ENCODE measurements around the gene TBCB.

TBCB gene

GRCh38 chr19:36114721-36115452 is 381 bp upstream of the TBCB start, which contains the start of gene POLR2I:
Gene POLR2I, minus strand, starts transcription at chr19:36114875. Its CDS starts 19 bp downstream, at chr19:36114856.
- peak within 1 kb of the TSS; percentile 83 for H3K9ac ChIP-seq (ENCODE audit: low read length)
- no peaks in the 10 kb centered on the region for H3K9me2 ChIP-seq (replicated peaks; ENCODE audit: insufficient read depth, low read length)
- peak within 1 kb of the TSS; percentile 86 for H2AFZ ChIP-seq (ENCODE audit: low read length)
- peak within 1 kb of the TSS; percentile 93 for H3K4me2 ChIP-seq (ENCODE audit: low read depth, low read length)
- peak; percentile 98 for DNase-seq
- no peaks in the 10 kb centered on the region for H3K27me3 ChIP-seq (replicated peaks; ENCODE audit: insufficient read depth, low read length)
- no peaks in the 10 kb centered on the region for H3F3A ChIP-seq (ENCODE audit: insufficient read depth, low read length)
- peak within 1 kb of the TSS; percentile 83 for H3K27ac ChIP-seq (ENCODE audit: low read length)
- H4K20me1 ChIP-seq (ENCODE audit: insufficient read depth, low read length), result no peaks in the 10 kb centered on the region
- no peaks in the 10 kb centered on the region for H3K9me3 ChIP-seq (replicated peaks; ENCODE audit: insufficient read depth, low read length)
- H3K4me1 ChIP-seq (ENCODE audit: low read length), result peaks cover 10% of the 10 kb centered on the region; the same call in 1 of the 2 replicates
- no peaks in the 10 kb centered on the region for H3K36me3 ChIP-seq (replicated peaks; ENCODE audit: insufficient read depth, low read length)
- H3K4me3 ChIP-seq (ENCODE audit: low read length), result peak within 1 kb of the TSS; percentile 94
- peaks cover 23% of the 10 kb centered on the region for H3K79me2 ChIP-seq (ENCODE audit: low read length)
- no peak for TF ChIP-seq EZH2 (optimal IDR thresholded peaks at IDR 0.05; ENCODE audit: low read depth, low read length)
- no peak for TF ChIP-seq EZH2phosphoT487 (IDR thresholded peaks at IDR 0.05; ENCODE audit: low read length)
- TF ChIP-seq, protein P1, sequence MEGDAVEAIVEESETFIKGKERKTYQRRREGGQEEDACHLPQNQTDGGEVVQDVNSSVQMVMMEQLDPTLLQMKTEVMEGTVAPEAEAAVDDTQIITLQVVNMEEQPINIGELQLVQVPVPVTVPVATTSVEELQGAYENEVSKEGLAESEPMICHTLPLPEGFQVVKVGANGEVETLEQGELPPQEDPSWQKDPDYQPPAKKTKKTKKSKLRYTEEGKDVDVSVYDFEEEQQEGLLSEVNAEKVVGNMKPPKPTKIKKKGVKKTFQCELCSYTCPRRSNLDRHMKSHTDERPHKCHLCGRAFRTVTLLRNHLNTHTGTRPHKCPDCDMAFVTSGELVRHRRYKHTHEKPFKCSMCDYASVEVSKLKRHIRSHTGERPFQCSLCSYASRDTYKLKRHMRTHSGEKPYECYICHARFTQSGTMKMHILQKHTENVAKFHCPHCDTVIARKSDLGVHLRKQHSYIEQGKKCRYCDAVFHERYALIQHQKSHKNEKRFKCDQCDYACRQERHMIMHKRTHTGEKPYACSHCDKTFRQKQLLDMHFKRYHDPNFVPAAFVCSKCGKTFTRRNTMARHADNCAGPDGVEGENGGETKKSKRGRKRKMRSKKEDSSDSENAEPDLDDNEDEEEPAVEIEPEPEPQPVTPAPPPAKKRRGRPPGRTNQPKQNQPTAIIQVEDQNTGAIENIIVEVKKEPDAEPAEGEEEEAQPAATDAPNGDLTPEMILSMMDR (IDR thresholded peaks at IDR 0.05; ENCODE audit: low read length), result no peak

GRCh38 chr19:36116344-36116637 is 1.0 kb downstream of the TBCB start:
- Histone ChIP-seq H3F3A (ENCODE audit: insufficient read depth, low read length) (no peaks in the 10 kb centered on the region), H3K4me3 (ENCODE audit: low read length) (peak overlapping the region; percentile 94), H2AFZ (ENCODE audit: low read length) (no peak overlapping the region), H3K79me2 (ENCODE audit: low read length) (peaks cover 23% of the 10 kb centered on the region), H4K20me1 (ENCODE audit: insufficient read depth, low read length) (no peaks in the 10 kb centered on the region), H3K36me3 (replicated peaks; ENCODE audit: insufficient read depth, low read length) (no peaks in the 10 kb centered on the region), H3K9ac (ENCODE audit: low read length) (peak overlapping the region; percentile 83; the same call in 1 of the 2 replicates), H3K4me2 (ENCODE audit: low read depth, low read length) (peak overlapping the region; percentile 73), H3K27me3 (replicated peaks; ENCODE audit: insufficient read depth, low read length) (no peaks in the 10 kb centered on the region), H3K27ac (ENCODE audit: low read length) (no peak overlapping the region), H3K9me3 (replicated peaks; ENCODE audit: insufficient read depth, low read length) (no peaks in the 10 kb centered on the region), H3K4me1 (ENCODE audit: low read length) (peaks cover 10% of the 10 kb centered on the region; the same call in 1 of the 2 replicates), H3K9me2 (replicated peaks; ENCODE audit: insufficient read depth, low read length) (no peaks in the 10 kb centered on the region)
- TF ChIP-seq EZH2 (optimal IDR thresholded peaks at IDR 0.05; ENCODE audit: low read depth, low read length) (no peak), EZH2phosphoT487 (IDR thresholded peaks at IDR 0.05; ENCODE audit: low read length) (no peak)
- TF ChIP-seq, protein P1 (IDR thresholded peaks at IDR 0.05; ENCODE audit: low read length), result no peak
- DNase-seq, result no peak

GRCh38 chr19:36120092-36120983 is 5.1 kb downstream of the TBCB start:
- Histone ChIP-seq H3K4me3 (ENCODE audit: low read length) (no peak overlapping the region), H3K79me2 (ENCODE audit: low read length) (peaks cover 9% of the 10 kb centered on the region), H3K9ac (ENCODE audit: low read length) (no peak overlapping the region), H3K4me1 (ENCODE audit: low read length) (peaks cover 5% of the 10 kb centered on the region; the same call in 1 of the 2 replicates), H2AFZ (ENCODE audit: low read length) (no peak overlapping the region), H4K20me1 (ENCODE audit: insufficient read depth, low read length) (no peaks in the 10 kb centered on the region), H3K27ac (ENCODE audit: low read length) (no peak overlapping the region), H3F3A (ENCODE audit: insufficient read depth, low read length) (no peaks in the 10 kb centered on the region), H3K36me3 (replicated peaks; ENCODE audit: insufficient read depth, low read length) (no peaks in the 10 kb centered on the region), H3K27me3 (replicated peaks; ENCODE audit: insufficient read depth, low read length) (no peaks in the 10 kb centered on the region), H3K4me2 (ENCODE audit: low read depth, low read length) (no peak overlapping the region), H3K9me3 (replicated peaks; ENCODE audit: insufficient read depth, low read length) (no peaks in the 10 kb centered on the region), H3K9me2 (replicated peaks; ENCODE audit: insufficient read depth, low read length) (no peaks in the 10 kb centered on the region)
- DNase-seq, result no peak
- no peak for TF ChIP-seq EZH2phosphoT487 (IDR thresholded peaks at IDR 0.05; ENCODE audit: low read length)
- TF ChIP-seq, protein P1 (IDR thresholded peaks at IDR 0.05; ENCODE audit: low read length), result no peak
- TF ChIP-seq EZH2 (optimal IDR thresholded peaks at IDR 0.05; ENCODE audit: low read depth, low read length), result no peak
